ENCODE data around the gene SYNE1.

The SYNE1 gene

GRCh38 chr6:152609125-152609670 is 28.0 kb downstream of the SYNE1 start:
- no peak for DNase-seq

- no peak for DNase-seq
Measured at GRCh38 chr6:152605941-152606340, 31.2 kb downstream of the SYNE1 start.

GRCh38 chr6:152605342-152605741 is 31.8 kb downstream of the SYNE1 start:
- DNase-seq, result no peak

- no peak for DNase-seq
Measured at GRCh38 chr6:152603911-152604310, 33.3 kb downstream of the SYNE1 start.

- DNase-seq, result no peak
Measured at GRCh38 chr6:152600022-152600421, 37.1 kb downstream of the SYNE1 start.

GRCh38 chr6:152598901-152599537 is 38.1 kb downstream of the SYNE1 start:
- DNase-seq, result no peak

- DNase-seq, result no peak
Measured at GRCh38 chr6:152598421-152598820, 38.7 kb downstream of the SYNE1 start.

DNA sequence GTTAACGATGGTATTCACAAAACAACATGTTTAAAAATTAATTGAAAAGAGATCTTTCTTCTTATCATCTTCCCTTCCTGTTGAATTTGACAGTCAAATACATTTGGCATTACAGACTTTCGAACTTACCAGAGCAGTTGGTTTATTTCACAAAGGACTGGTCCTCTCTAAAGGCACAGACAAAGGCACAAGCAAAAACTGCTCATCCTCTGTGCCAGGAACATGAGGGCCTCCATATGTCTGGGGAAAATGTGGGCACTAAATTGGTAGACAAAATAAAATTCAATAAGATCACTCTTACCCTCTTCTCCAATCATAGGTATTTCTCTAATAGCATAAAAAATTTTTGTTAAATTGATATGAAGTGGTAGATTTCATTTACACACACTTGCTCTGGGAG is 40.4 kb downstream of the SYNE1 start:
- no peak for DNase-seq

DNA sequence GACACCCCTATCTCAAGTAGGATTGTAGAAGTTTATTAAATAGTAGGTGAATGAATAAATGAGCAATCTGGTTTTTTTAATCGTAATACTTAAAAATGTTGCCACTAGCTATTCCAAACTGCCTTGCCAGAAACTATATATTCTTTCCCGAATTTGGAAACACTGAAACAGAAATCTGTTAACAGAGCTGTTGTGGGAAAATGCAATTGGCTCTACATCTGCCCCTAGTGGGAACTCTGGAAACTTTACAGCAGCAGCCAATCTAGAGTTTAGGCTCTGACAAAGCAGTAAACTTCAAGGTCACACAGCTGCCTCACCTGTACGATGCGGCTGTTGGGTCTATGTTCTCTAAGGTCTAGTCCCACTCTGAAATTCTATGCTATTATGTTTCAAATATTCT is 41.7 kb downstream of the SYNE1 start:
- no peak for DNase-seq

GRCh38 chr6:152594701-152595100 is 42.5 kb downstream of the SYNE1 start:
- DNase-seq, result no peak

- DNase-seq, result no peak
Measured at GRCh38 chr6:152588456-152588855, 48.7 kb downstream of the SYNE1 start.

DNA sequence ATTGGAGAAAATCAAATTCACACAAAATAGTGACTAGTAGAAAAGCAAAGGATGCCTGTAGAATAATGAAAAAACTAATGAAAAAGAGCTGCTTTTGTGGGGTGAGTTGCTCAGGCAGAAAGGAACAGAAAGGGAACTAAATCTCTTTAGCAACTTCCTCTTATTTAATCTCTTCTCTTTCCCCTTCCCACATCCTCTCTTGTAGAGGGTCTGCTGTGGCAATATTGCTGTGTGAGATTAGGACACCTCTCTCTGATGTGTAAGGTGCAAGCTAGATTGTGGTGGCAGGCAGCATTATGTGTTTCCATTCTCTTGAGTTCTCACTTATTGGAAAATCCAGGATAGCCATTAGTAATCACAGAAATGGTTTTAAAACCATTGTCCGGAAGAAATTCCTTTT is 49.7 kb downstream of the SYNE1 start:
- DNase-seq, result no peak

DNA sequence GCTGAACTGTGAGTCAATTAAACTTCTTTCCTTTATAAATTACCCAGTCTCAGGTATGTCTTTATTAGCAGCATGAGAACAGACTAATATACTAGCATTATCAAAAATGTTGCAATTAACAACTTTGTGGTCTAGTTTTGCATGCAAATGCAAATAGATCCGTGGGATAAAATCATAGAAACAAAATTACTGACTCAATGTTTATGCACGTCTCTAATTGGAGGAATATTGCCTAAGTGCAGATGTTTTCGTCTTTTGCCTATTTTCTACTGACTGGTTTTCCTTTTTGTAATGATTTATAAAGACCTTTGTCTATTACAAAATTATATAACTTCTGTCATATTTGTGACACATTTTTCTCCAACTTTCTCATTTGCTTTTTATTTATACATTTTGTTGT is 51.9 kb downstream of the SYNE1 start:
- DNase-seq, result no peak

- DNase-seq, result no peak
Measured at GRCh38 chr6:152583888-152584287, 53.3 kb downstream of the SYNE1 start.

GRCh38 chr6:152576525-152576924 is 60.6 kb downstream of the SYNE1 start:
- no peak for DNase-seq

- DNase-seq, result no peak
Measured at GRCh38 chr6:152575621-152576150, 61.5 kb downstream of the SYNE1 start.

DNA sequence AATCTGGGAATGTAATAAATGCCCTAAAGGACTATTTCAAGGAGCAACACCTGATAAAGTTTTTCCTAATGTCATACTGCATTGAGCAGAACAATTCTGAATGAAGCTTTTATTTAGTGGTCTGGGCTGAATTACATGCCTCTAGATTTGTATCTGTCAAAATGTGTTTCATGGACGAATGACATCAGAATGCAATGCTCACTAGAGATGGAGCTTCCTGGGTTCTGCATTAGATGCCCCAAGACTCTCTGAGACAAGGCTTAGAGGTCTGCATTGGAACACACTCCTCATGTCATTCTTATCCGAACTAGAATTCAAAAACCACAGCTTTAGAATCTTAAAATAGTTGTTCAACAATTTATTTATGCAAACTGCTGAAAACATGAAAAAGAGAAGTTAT is 62.0 kb downstream of the SYNE1 start:
- DNase-seq, result peak; percentile 20

DNA sequence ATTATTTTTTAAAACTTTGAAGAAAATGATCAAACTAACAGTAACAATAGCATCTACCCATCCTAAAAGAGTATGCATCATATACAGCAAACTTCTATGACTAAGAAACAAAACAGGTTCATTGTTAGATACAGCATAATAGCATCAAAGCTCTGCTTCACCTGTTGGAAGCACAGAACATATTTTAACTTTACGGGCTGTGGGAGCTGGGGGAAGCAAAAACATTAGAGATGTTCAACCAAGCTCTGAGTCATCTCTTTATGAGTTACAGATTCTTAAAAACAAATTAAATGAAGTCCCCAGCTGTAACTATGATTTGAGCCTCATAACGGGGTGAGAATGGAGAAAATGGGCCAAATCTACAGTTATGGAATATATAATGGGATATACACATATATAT is 63.4 kb downstream of the SYNE1 start:
- no peak for DNase-seq

GRCh38 chr6:152572338-152573088 is 64.6 kb downstream of the SYNE1 start:
- no peak for DNase-seq

GRCh38 chr6:152571943-152572337 is 65.2 kb downstream of the SYNE1 start:
- no peak for DNase-seq

DNA sequence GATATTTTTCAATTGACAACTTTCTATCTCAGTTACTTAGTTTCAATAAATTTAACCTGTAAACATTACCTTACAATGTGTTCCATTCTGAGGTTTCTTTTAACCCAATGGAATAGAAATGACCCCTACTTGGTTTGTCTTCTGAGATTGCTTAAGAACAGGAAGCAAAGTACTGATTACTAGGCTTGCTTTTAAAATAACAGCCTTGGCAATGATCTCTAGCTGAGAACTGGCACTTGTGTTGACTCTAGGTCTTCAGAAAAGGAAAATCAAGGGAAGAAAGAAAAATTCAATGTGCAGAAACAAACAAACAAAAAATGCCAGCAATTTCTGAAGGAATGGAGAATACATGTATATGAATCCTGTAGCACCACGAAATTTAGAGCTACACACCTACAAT is 66.1 kb downstream of the SYNE1 start:
- DNase-seq, result no peak

DNA sequence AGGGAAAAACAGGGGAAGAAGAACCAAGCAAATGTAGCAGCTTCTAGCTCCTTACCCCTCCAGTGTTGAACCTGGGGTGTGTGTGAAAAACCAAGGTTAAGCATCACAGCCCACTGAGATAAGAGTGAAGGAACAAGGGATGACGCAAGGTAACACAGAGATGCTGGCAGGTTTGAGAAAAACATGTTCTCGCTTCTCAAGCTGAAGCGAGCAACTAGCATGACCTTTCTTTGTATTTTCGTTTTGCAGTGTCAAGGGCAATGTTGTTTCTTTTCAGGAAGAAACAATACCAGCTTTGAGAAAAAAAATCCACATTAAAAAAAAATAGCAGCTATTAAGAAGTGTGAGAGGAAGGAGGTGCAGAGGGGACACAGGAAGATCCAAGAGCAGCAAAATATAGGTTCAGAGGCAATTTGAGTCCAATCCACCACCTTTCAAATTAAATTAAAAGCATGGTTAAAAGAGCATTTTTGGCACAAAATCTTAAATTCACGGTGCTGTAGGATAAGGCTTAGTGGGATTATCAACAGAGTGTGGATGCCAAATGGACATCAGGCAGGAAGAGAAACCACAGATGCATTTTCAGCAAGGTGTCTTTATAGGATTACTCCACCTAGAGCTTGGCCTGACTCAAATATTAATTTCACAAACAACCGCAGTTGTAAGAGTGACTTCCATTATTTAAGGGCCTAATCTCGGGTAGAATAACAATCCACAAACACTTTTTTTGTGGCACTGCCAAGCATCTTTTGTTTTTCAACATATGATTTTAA is 70.9 kb downstream of the SYNE1 start:
- DNase-seq, result no peak

DNA sequence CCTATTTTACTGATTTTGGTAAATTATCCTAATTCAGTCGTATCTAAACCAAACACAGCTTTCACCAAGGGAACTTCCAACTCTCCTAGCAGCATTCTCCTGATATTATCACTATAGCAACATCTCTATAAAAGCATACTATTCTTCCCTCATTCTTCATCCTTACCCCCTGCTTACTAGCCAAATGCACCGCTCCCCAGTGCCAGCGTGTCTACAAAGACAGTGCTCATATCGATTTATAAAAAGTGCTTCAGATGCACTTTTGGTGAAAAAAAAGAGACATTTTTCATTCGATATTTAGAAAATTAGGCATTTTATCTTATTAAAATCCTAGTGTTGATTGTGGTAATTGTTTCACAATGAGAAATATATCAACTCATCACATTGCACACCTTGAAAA is 74.0 kb downstream of the SYNE1 start:
- no peak for DNase-seq

All from retina (tissue), 1 donor.